H9 (cell line): Measurements from ENCODE around the gene CES5A. TPM values are rescaled to one million over a fixed set of nuclear protein-coding genes. Genes with fewer than 3 reads are reported as not detected.

Experiments used
- DNase-seq: peaks from one replicate; pipeline ENCODE4 v3.0.0-alpha.2; 2017
- H2AFZ ChIP-seq: one replicate; pipeline ENCODE4 v1.6.1; 2013; ENCODE audit warnings: mild to moderate bottlenecking, low read length, control low read depth, moderate library complexity
- H2AK5ac ChIP-seq: 2 replicates; pipeline ENCODE4 v1.6.1; 2013; ENCODE audit warnings: low read length, control low read depth, mixed read lengths; ENCODE audit not compliant: insufficient read length
- H2BK120ac ChIP-seq: one replicate; pipeline ENCODE4 v1.6.1; 2013; ENCODE audit warnings: low read depth, mild to moderate bottlenecking, low read length, control low read depth, inconsistent platforms; ENCODE audit not compliant: poor library complexity, severe bottlenecking
- H2BK12ac ChIP-seq: 2 replicates; pipeline ENCODE4 v1.6.1; 2013; ENCODE audit warnings: low read length, control low read depth, mixed read lengths, low read depth; ENCODE audit not compliant: insufficient read length
- H2BK15ac ChIP-seq: 2 replicates; pipeline ENCODE4 v1.6.1; 2013; ENCODE audit warnings: low read depth, low read length, control low read depth
- H2BK20ac ChIP-seq: one replicate; pipeline ENCODE4 v1.6.1; 2013; ENCODE audit warnings: low read depth, mild to moderate bottlenecking, low read length, control low read depth, inconsistent platforms; ENCODE audit not compliant: poor library complexity, severe bottlenecking
- H2BK5ac ChIP-seq: 2 replicates; pipeline ENCODE4 v1.6.1; 2013; ENCODE audit warnings: low read length, control low read depth, mixed read lengths; ENCODE audit not compliant: insufficient read length
- H3K14ac ChIP-seq: 2 replicates; pipeline ENCODE4 v1.6.1; 2013; ENCODE audit warnings: low read length, control low read depth; ENCODE audit not compliant: insufficient read depth
- H3K18ac ChIP-seq: 2 replicates; pipeline ENCODE4 v1.6.1; 2013; ENCODE audit warnings: low read depth, mild to moderate bottlenecking, mixed read lengths, low read length, control low read depth; ENCODE audit not compliant: insufficient read length
- H3K23ac ChIP-seq: 2 replicates; pipeline ENCODE4 v1.6.1; 2013; ENCODE audit warnings: low read length, control low read depth, mixed read lengths, low read depth; ENCODE audit not compliant: insufficient read length
- H3K23me2 ChIP-seq: 2 replicates; pipeline ENCODE4 v1.6.1; 2013; ENCODE audit warnings: low read depth, mild to moderate bottlenecking, mixed read lengths, low read length, control low read depth; ENCODE audit not compliant: insufficient read length, poor library complexity, severe bottlenecking
- H3K27ac ChIP-seq: 2 replicates; pipeline ENCODE4 v1.5.1; 2013; ENCODE audit warnings: low read length, control low read depth, mixed read lengths, low read depth; ENCODE audit not compliant: insufficient read length
- H3K27me3 ChIP-seq: 2 replicates; pipeline ENCODE4 v1.6.1; 2013; ENCODE audit warnings: low read length, control low read depth, inconsistent platforms; ENCODE audit not compliant: insufficient read depth
- H3K4ac ChIP-seq: 2 replicates; pipeline ENCODE4 v1.6.1; 2013; ENCODE audit warnings: low read depth, mild to moderate bottlenecking, control low read depth, inconsistent platforms, low read length, moderate library complexity
- H3K4me1 ChIP-seq: 2 replicates; pipeline ENCODE4 v1.6.1; 2013; ENCODE audit warnings: low read length, control low read depth, inconsistent platforms; ENCODE audit not compliant: insufficient read depth
- H3K4me2 ChIP-seq: 2 replicates; pipeline ENCODE4 v1.6.1; 2013; ENCODE audit warnings: low read length, control low read depth, mixed read lengths; ENCODE audit not compliant: insufficient read length, insufficient read depth
- H3K56ac ChIP-seq: 2 replicates; pipeline ENCODE4 v1.6.1; 2013; ENCODE audit warnings: low read depth, mild to moderate bottlenecking, mixed read lengths, low read length, control low read depth; ENCODE audit not compliant: insufficient read length
- H3K79me1 ChIP-seq: 2 replicates; pipeline ENCODE4 v1.6.1; 2013; ENCODE audit warnings: low read depth, mild to moderate bottlenecking, moderate library complexity, low read length, control low read depth, inconsistent platforms; ENCODE audit not compliant: insufficient read depth, poor library complexity, severe bottlenecking
- H3K79me2 ChIP-seq: 2 replicates; pipeline ENCODE4 v1.6.1; 2013; ENCODE audit warnings: low read length, control low read depth, inconsistent platforms; ENCODE audit not compliant: insufficient read depth
- H3K9ac ChIP-seq: 2 replicates; pipeline ENCODE4 v1.6.1; 2013; ENCODE audit warnings: low read length, control low read depth, mixed read lengths; ENCODE audit not compliant: insufficient read length; ENCODE audit errors: extremely low read depth
- H3K9me3 ChIP-seq: one replicate; pipeline ENCODE4 v1.6.1; 2013; ENCODE audit warnings: low read depth, low read length, inconsistent platforms; ENCODE audit not compliant: control insufficient read depth
- H3T11ph ChIP-seq: one replicate; pipeline ENCODE4 v1.6.1; 2013; ENCODE audit warnings: mild to moderate bottlenecking, low read length, control low read depth, inconsistent platforms
- H4K20me1 ChIP-seq: one replicate; pipeline ENCODE4 v1.6.1; 2013; ENCODE audit not compliant: control insufficient read depth, insufficient read length, insufficient read depth
- H4K5ac ChIP-seq: 2 replicates; pipeline ENCODE4 v1.6.1; 2013; ENCODE audit warnings: low read depth, mild to moderate bottlenecking, mixed read lengths, low read length, control low read depth; ENCODE audit not compliant: insufficient read length
- H4K8ac ChIP-seq: replicated peaks from 2 replicates; pipeline ENCODE4 v1.6.1; 2013; ENCODE audit warnings: low read length, control low read depth, mixed read lengths, low read depth; ENCODE audit not compliant: insufficient read length
- H4K91ac ChIP-seq: 2 replicates; pipeline ENCODE4 v1.6.1; 2013; ENCODE audit warnings: low read depth, mild to moderate bottlenecking, moderate library complexity, mixed read lengths, low read length, control low read depth; ENCODE audit not compliant: insufficient read length
- H3K27ac Mint-ChIP-seq, 3 experiments: 2 replicates in 2 of 3; 3 replicates in 1 of 3; pipeline ENCODE4 v1.8.0; 2020 to 2021; ENCODE audit warnings: mixed read lengths in 3 of 3, mild to moderate bottlenecking in 1 of 3, moderate library complexity in 1 of 3
- H3K27me3 Mint-ChIP-seq: 2 replicates; pipeline ENCODE4 v1.8.0; 2021; ENCODE audit warnings: low read depth, mild to moderate bottlenecking, moderate library complexity, mixed read lengths
- H3K36me3 Mint-ChIP-seq, 3 experiments: 2 replicates in 2 of 3; 3 replicates in 1 of 3; pipeline ENCODE4 v1.8.0; 2020 to 2021; ENCODE audit warnings: low read depth in 3 of 3, mixed read lengths in 3 of 3; ENCODE audit not compliant: insufficient read depth in 1 of 3
- H3K4me1 Mint-ChIP-seq, 2 experiments: 2 replicates each; pipeline ENCODE4 v1.8.0; 2020; ENCODE audit warnings: mixed read lengths in 2 of 2
- H3K4me3 Mint-ChIP-seq, 2 experiments: 2 replicates in 1 of 2; 3 replicates in 1 of 2; pipeline ENCODE4 v1.8.0; 2020 to 2021; ENCODE audit warnings: mild to moderate bottlenecking in 2 of 2, mixed read lengths in 2 of 2, moderate library complexity in 1 of 2
- H3K9me3 Mint-ChIP-seq, 2 experiments: 2 replicates in 1 of 2; 3 replicates in 1 of 2; pipeline ENCODE4 v1.8.0; 2020; ENCODE audit warnings: mild to moderate bottlenecking in 2 of 2, mixed read lengths in 2 of 2, moderate library complexity in 1 of 2
- WGBS: extraction: QIAGEN DNeasy Blood & Tissue Kit; methylation state at CpG from one replicate; pipeline ENCODE4 v1.1.7; 2013; ENCODE audit warnings: missing lambda C conversion rate, low lambda C conversion rate, mixed read lengths; ENCODE audit not compliant: insufficient read length; ENCODE audit errors: extremely low coverage; 5-methylcytosine and 5-hydroxymethylcytosine counted together
- total RNA-seq: library from RNA; stranded (reverse); gene quantifications from 2 replicates; pipeline ENCODE4 v1.2.1, GENCODE V29; 2021
- TF ChIP-seq, protein P1 (sequence below): fragments of 200-600 bp; sonication (generic); conservative IDR thresholded peaks from 3 replicates; pipeline ENCODE4 v1.8.0; 2021; ENCODE audit warnings: antibody characterized with exemption, mild to moderate bottlenecking

CES5A gene
- total RNA-seq, 1 experiment from 2014 or later = not detected

DNA sequence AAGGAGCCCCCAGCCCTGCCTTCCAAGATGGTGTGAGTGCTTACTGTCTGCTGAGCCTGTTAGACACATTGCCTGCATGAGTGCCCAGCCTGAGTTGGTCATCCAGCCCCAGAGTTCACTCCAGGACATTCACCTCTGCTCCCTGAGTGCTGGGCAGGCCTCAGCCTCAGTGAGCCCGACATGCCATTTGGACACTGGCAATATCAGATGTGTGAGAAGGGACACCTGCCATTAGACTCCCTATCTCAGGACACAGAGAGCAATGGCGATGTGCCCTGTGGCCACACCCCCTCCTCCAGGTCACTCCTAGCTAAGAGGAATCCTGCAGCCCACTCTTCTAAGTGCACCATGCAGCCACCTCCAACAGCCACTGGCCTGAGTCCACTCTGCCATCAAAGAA, 34.7 kb upstream of the CES5A start:
- Histone ChIP-seq H3K23me2 (no peaks in the 10 kb centered on the region), H3K9ac (no peak overlapping the region), H3K56ac (no peak overlapping the region), H3K14ac (no peak overlapping the region), H3T11ph (no peak overlapping the region), H3K27me3 (no peaks in the 10 kb centered on the region), H2BK20ac (no peak overlapping the region), H3K79me2 (no peaks in the 10 kb centered on the region), H2BK5ac (no peak overlapping the region), H2BK15ac (no peak overlapping the region), H3K79me1 (no peaks in the 10 kb centered on the region), H3K4ac (no peak overlapping the region), H3K4me1 (no peaks in the 10 kb centered on the region), H2AFZ (no peak overlapping the region), H3K9me3 (no peaks in the 10 kb centered on the region), H3K18ac (no peak overlapping the region), H2BK12ac (no peak overlapping the region), H4K8ac (no peak overlapping the region), H3K4me2 (no peak overlapping the region), H4K91ac (no peak overlapping the region), H2AK5ac (no peak overlapping the region), H2BK120ac (no peak overlapping the region), H3K23ac (no peak overlapping the region), H3K27ac (no peak overlapping the region), H4K20me1 (no peaks in the 10 kb centered on the region), H4K5ac (no peak overlapping the region)
- H3K27ac Mint-ChIP-seq = no peak overlapping the region
- peaks cover 11% of the 10 kb centered on the region for H3K27me3 Mint-ChIP-seq
- no peaks in the 10 kb centered on the region for H3K9me3 Mint-ChIP-seq
- no peak overlapping the region for H3K4me3 Mint-ChIP-seq
- WGBS = no CpG with 5 or more reads among the region's 2 CpGs
- no peaks in the 10 kb centered on the region; a peak in 1 of 7 replicates for H3K36me3 Mint-ChIP-seq
- TF ChIP-seq, protein P1, sequence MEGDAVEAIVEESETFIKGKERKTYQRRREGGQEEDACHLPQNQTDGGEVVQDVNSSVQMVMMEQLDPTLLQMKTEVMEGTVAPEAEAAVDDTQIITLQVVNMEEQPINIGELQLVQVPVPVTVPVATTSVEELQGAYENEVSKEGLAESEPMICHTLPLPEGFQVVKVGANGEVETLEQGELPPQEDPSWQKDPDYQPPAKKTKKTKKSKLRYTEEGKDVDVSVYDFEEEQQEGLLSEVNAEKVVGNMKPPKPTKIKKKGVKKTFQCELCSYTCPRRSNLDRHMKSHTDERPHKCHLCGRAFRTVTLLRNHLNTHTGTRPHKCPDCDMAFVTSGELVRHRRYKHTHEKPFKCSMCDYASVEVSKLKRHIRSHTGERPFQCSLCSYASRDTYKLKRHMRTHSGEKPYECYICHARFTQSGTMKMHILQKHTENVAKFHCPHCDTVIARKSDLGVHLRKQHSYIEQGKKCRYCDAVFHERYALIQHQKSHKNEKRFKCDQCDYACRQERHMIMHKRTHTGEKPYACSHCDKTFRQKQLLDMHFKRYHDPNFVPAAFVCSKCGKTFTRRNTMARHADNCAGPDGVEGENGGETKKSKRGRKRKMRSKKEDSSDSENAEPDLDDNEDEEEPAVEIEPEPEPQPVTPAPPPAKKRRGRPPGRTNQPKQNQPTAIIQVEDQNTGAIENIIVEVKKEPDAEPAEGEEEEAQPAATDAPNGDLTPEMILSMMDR = no peak
- DNase-seq = no peak
- H3K4me1 Mint-ChIP-seq = peaks cover 3 to 14% of the 10 kb centered on the region in 2 experiments; a peak in 3 of 4 replicates
